GM19351 (cell line): ENCODE measurements around the gene PDE3B.
"Not testable (repeated sequence)": the region's sequence is repeated elsewhere in the genome, so short reads cannot be mapped to it uniquely, and the experiment has no call there.

ENCODE experiments used
- ATAC-seq: cut with Tn5 transposase; IDR thresholded peaks from one replicate; pipeline ENCODE4 v1.9.1; 2021; ENCODE audit warnings: mild to moderate bottlenecking, moderate library complexity; ENCODE audit not compliant: unreplicated experiment

The PDE3B gene

DNA sequence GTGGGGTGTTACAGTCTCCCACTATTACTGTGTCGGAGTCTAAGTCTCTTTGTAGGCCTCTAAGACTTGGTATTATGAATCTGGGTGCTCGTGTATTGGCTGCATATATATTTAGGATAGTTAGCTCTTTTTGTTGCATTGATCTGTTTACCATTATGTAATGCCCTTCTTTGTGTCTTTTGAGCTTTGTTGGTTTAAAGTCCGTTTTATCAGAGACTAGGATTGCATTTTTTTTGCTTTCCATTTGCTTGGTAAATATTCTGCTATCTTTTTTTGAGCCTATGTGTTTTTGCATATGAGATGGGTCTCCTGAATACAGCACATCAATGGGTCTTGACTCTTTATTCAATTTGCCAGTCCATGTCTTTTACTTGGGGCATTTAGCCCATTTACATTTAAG, 97.6 kb downstream of the PDE3B start:
- no peak for ATAC-seq

DNA sequence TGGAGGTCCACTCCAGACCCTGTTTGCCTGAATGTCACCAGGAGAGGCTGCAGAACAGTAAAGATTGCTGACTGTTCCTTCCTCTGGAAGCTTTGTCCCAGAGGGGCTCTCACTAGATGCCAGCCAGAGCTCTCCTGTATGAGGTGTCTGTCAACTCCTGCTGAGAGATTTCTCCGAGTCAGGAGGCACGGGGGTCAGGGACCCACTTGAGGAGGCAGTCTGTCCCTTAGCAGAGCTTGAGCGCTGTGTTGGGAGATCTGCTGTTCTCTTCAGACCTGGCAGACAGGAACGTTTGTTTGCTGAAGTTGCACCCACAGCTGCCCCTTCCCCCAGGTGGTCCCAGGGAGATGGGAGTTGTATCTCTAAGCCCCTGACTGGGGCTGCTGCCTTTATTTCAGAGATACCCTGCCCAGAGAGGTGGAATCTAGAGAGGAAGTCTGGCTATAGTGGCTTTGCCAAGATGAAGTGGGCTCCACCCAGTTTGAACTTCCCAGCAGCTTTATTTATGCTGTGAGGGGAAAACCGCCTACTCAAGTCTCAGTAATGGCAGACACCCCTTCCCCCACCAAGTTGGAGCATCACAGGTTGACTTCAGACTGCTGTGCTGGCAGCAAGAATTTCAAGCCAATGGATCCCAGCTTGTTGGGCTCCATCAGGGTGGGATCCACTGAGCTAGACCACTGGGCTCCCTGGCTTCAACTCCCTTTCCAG, 99.4 kb downstream of the PDE3B start:
- no peak for ATAC-seq

DNA sequence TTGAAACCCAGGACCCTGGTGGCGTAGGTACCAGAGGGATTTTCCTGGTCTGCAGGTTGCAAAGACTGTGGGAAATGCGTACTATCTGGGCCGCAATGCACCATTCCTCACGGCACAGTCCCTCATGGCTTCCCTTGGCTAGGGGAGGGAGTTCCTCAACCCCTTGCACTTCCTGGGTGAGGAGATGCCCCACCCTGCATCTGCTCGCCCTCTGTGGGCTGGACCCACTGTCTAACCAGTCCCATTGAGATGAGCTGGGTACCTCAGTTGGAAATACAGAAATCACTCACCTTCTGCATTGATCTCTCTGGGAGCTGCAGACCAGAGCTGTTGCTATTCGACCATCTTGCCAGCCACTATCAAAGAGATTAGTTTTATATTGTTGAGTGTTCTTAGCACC, 100.1 kb downstream of the PDE3B start:
- not testable (repeated sequence) for ATAC-seq

DNA sequence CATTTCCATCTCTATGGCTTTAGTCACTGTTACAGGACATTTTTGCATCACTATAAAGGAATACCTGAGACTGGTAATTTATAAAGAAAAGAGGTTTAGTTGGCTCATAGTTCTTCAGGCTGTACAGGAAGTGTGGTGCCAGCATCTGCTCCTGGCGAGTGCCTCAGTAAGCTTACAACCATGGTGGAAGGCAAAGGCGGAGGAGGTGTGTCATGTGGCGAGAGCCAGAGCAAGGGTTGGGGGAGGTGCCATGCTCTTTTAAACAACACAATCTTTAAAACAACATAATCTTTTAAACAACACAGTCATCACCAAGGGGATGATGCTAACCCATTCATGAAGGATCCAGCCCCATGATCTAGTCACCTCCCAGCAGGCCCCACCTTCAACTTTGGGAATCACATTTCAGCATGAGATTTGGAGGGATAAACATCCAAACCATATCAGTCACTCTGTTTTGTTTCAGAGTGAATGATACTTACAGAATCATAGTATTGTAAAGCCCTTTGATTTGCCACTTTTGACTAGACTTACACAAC, 103.3 kb downstream of the PDE3B start:
- no peak for ATAC-seq

DNA sequence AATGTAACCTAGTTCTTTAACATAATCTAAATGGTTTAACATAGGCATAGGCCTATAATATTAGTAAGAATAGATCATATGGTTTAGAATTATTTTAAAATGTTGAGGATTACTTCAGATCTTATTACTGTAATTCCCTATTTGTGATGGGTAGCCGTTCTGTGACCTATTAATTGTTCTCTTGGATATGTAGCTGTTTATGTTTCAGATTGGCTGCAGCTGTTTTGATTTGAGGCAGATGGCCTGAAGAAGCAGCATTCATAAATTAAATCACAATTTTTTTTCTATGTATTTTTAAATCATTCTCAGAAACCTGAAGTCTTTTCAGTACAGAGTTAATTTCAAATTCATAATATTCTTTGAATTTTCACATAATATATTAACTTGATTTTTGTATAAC, 104.5 kb downstream of the PDE3B start:
- no peak for ATAC-seq

DNA sequence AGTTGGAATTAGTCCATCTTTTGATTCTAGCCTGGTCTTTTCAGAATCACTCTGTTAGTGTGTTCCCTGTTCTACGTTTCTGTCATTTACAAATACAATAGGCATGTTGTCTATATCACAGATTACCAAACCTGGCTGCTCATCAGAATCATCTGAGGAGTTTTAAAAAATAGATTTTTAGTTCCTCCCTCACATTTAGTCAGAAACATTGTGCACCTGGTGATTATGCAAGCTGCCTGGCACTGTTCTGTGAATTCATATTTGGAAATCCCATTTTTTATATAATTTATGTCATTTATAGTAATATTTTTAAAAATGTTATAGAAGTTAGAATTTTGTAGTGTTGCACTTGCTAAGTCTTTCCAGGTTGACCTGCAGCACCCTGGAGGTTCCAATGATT, 107.3 kb downstream of the PDE3B start:
- no peak for ATAC-seq

DNA sequence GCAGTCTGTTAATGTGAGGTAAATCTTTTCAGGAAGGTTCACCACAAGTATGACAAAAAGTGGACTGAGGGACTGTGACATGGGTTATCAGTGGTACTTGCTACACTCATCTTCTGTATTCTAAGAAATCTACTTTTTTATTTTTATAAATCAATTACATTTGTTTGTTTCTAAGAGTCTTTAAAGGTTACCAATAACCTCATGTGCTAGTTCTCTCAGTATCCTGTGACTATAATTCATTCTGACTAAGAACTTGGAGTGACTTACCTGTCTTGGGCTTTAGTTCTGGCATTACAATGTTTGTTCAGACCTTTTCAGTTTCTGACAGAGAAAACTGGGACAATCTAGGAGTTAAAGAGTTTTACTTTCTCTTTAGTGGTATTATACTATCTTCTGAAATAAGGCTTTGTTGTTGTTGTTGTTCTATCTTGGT, 108.4 kb downstream of the PDE3B start:
- ATAC-seq, result no peak

DNA sequence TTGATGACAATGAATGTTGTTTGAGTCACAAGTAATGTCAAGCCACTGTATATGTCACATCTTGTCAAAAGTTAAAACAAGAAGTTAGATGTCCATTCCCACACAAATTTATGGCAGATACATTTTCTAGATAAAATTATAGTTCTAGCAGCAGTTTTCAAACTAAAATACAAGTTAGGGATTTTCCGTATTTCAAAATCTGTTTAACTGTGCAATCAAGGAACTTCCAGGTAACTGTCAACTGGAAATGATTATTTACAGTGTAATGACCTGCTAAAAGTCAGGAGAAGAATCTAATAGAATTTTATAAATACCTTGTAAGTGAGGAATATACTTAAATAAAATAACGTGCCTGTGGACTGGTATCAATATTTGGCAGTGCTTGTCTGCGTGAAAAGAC, 111.5 kb downstream of the PDE3B start:
- ATAC-seq, result no peak

DNA sequence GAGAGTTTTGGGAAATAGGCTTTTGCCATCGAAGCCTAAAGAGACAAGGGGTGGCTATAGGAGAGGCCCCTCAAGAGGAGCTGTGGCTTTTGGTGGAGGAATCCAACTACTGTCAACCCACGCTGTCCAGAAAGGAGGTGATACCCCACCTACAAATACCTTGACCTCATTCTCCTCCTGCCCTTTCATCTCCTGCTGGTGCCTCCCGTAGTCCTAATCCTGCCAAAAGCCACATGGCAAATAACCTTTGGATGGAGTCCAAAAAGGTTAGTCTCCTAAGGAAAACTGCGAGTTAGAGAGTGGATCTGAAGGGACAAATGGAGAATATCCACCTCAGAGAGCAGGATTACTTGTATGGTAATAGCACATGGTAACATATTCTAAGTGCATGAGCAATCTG, 112.7 kb downstream of the PDE3B start:
- ATAC-seq, result no peak

DNA sequence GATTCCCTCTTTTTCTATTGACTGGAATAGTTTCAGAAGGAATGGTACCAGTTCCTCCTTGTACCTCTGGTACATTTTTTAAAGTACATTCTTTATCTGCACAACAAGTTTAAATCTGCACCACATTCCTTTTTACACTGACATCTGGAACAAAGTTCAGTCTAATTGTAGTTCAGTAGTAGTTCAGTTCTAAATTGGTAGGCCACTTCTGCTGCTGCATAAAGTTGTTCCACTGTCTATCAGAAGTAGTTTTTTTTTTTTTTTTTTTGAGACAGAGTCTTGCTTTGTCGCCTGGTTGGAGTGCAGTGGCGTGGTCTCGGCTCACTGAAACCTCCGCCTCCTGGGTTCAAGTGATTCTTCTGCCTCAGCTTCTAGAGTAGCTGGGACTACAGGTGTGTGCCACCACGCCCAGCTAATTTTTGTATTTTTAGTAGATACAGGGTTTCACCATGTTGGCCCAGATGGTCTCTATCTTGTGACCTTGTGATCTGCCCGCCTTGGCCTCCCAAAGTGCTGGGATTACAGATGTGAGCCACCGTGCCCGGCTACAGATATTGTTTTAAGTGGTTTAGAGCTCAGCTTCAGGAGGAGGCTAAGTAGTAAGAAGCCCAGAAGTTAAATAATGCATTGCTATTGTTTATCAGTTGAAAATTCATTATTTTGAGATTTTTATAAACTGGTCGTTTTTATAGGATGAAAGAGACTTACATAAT, 115.9 kb downstream of the PDE3B start:
- ATAC-seq, result not testable (repeated sequence)

DNA sequence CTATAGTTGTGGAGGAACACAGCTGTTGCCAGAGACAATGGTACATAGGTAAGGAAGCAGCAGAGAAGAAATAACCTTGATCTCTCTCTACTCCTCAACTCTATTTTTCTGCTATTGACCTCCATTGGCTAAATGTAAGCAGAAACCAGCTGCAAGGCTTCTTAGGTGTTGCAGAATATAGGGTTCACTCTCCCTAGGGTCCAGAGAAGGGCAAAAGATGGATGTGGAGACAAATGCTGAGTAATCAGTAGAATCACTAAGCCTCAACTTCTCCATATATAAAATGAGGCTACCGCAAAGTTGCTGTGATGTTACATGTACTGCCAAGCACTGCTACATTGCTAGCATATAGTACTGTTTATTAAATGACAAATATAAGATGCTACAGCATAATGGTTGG, 120.6 kb downstream of the PDE3B start:
- ATAC-seq, result peak; percentile 38

DNA sequence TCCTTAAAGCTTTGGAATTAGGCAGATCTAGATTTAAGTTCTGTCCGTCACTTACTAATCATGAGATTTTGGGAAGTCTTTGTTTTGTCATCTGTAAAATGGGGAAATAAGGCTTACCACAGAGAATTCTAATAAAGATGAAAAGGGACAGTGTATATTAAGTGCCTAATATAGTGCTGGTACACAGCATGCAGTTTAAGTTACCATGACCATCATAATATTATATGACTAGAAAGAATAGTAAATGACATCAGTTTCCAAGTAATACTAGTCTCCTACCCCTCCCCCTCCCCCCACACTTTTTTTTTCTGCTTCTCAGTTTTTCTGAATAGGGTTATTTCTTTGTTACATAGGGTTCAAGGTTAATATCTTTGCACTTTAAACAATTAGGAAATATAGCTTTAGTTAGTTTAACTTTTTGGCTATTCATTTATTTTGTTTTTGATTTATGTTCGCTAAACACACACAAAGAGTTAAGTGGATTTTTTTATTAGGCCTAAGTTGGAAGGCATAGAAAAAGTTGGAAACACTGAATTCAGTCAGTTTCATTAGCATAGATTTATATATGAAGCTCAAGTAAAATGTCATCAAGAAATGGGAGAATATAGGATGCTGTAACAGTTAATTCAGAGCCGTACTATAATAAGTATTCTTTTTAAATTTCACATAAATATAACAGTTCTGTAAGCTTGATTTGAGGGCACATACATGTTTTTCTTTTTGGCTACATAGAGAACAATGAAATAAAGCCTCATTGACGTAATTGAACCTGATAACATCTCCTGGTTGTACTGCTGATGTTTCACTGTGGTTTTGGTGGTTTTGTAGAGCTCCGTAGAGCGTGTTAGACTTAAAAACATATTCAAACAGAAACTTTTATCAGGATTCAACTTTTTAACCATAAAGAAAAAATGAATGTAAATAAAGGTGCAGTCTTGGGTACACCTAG, 121.2 kb downstream of the PDE3B start:
- ATAC-seq, result peak; percentile 89

DNA sequence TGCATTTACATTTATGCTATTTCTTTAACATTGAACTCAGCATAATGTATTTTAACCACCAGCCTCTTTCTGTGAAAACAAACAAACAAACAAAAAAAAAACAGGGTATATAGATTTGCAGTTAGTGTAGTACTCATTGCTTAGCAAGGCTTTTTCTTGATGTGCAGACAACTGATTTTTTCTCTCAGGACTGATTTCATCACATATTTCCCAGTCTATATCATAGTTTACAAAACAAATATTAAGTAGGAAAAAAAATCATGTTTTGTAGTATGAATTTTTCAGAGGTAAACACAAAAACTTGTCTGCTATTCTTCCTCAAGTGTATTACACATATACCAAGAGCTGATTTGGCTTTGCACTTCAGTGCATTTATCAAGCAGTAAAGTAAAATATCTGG, 123.0 kb downstream of the PDE3B start:
- no peak for ATAC-seq

DNA sequence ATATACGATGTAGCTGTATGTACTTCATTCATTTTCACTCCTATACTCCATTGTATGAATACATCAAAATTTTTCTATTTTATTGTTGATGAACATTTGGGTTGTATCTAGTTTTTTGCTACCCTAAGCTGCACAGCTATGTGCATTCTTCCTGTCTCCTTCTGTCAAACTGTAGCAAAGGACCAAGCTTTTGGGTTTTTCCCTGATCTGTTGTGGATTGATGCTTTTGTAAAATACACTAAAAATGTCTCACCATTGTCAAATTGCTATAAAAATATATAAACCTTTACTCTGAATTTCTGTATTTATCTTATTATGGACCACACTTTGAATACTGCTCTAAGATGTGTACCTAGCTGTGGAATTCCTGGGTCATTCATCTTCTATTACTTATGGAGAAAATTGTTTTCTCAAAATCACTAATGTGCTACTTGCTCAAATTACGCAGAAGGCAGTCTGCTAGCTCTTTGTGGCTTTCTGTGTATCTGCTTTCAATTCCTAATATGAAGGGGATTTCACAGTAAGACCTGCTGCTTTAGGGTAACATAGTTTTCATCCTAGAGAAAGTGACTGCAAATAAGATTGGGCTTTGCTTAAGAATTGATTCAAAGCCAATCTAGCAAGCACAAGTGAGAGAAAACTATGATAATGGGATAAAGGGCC, 125.1 kb downstream of the PDE3B start:
- ATAC-seq, result peak; percentile 47

DNA sequence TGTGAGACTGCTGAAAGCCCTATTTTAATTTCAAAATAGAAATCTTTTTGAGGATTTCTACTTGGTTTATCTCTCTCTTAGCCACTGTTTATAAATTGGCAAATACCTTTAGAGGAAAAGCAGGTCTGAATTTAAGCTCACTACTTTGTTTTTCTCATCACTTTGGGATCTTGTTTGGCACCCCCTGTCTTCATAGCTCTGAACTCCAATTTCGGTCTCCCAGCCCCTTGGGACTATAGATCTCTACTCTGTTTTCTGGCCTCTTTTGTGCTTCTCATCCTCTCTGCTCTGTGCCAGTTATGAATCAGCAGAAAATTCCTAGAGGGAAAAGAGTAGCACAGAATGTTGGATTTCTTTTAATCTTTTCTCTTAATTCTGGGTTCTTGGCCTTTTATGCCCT, 130.2 kb downstream of the PDE3B start:
- ATAC-seq, result no peak

DNA sequence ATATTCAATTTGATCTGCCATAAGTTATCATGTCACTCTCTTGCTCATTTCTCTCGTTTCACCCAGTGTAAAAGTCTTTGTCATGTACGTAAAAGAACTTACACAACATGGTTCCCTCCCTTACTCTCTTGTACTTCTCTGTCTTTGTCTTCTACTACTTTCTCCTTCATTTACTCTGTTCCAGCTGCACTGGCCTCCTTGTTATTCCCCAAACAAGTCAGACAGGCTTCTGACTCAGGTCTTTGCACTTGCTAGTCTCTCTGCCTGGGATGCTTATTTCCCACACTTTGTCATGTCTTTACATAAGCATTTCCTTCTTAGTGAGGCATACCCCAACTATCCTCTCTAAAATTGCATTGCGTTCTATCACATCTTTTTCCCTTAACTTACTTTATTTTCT, 131.1 kb downstream of the PDE3B start:
- ATAC-seq, result no peak

DNA sequence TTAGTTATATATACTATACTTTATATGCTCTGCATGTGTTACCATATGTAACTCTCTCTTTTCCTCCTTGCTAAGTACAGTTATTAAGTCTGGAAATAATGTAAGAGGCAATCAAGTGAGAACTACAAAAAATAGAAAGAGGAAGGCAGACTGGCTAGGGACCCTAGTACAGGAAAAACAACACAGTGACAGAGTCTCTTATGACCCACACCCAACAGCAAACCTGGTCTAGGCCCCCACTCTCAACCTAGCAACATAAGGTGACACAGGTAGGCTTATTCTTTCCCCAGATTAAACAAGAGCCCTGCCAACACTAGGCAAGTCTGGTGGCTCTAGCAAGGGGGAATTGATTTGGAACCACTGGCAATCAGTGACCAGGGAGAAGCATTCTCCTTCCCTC, 132.3 kb downstream of the PDE3B start:
- ATAC-seq, result no peak

DNA sequence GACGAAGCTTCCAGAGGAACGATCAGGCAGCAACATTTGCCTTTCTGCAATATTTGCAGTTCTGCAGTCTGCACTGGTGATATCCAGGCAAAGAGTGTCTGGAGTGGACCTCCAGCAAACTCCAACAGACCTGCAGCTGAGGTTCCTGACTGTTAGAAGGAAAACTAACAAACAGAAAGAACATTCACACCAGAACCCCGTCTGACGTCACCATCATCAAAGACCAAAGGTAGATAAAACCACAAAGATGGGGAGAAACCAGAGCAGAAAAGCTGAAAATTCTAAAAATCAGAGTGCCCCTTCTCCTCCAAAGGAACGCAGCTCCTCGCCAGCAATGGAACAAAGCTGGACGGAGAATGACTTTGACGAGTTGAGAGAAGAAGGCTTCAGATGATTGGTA, 134.9 kb downstream of the PDE3B start:
- not testable (repeated sequence) for ATAC-seq

DNA sequence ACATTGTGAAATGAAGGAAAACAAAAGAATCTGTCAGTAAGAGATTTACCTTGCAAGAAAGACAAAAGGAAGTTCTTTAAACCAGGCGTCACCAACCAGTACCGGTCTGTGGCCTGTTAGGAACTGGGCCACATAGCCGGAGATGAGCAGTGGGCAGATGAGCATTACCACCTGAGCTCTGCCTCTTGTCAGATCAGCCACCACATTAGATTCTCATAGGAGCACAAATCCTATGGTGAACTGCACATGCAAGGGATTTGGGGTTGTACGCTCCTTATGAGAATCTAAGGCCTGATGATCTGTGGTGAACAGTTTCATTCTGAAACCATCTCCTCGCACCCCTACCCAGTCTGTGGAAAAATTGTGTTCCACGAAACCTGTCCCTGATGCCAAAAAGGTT, 140.2 kb downstream of the PDE3B start:
- no peak for ATAC-seq

DNA sequence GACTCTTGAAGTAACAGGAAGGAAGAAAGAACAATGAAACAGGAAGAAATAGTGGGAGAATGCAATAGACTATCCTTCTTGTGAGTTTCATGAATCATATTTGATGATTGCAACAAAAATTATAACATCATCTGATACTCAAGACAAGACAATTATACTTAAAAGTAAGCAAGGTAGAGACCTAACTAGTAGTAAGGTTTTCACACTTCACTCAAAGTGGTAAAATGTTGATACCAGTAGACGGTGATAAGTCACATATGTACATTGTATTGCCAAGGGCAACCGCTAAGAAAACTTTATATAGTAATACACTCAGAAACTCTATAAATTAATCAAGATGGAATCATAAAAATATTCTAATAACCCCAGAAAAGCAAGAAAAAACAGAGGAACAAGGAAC, 140.6 kb downstream of the PDE3B start:
- no peak for ATAC-seq
